K562 (cell line): Measurements from ENCODE around the gene TMEM273. TPM values are rescaled to one million over a fixed set of nuclear protein-coding genes. Genes with fewer than 3 reads are reported as not detected.

Experiments used
- ARHGAP35 ChIP-seq: fragments of 450-650 bp; IDR thresholded peaks from 2 replicates; pipeline ENCODE4 v1.6.1; 2018; ENCODE audit not compliant: partially characterized antibody
- CBX3 ChIP-seq, 2 experiments: IDR thresholded peaks; 1 replicate in 1 of 2; 2 replicates in 1 of 2; pipeline ENCODE4 v1.6.1; 2012; ENCODE audit warnings: inconsistent platforms in 2 of 2, low read length in 2 of 2, borderline replicate concordance in 1 of 2, control low read depth in 1 of 2
- CXXC5 ChIP-seq: fragments of 250-450 bp; sonication (Bioruptor Pico); IDR thresholded peaks from 2 replicates; pipeline ENCODE4 v1.8.0; 2022; ENCODE audit warnings: inconsistent platforms, mild to moderate bottlenecking, moderate library complexity
- MAFF ChIP-seq: IDR thresholded peaks from 2 replicates; pipeline ENCODE4 v1.6.1; 2012; ENCODE audit warnings: low read length, improper control_type of control experiment
- PHF21A ChIP-seq: fragments of 450-650 bp; IDR thresholded peaks from 2 replicates; pipeline ENCODE4 v1.6.1; 2017; ENCODE audit warnings: low read depth, borderline replicate concordance
- TCF7 ChIP-seq: sonication (generic); IDR thresholded peaks from 2 replicates; pipeline ENCODE4 v1.6.1; 2016; ENCODE audit warnings: antibody characterized with exemption, borderline replicate concordance
- TSC22D4 ChIP-seq: fragments of 450-650 bp; IDR thresholded peaks from 2 replicates; pipeline ENCODE4 v1.6.1; 2016; ENCODE audit warnings: missing genetic modification characterization, missing biosample characterization, control low read depth
- ZKSCAN8 ChIP-seq: fragments of 200-800 bp; sonication (Bioruptor generic); IDR thresholded peaks from 2 replicates; pipeline ENCODE4 v1.6.1; 2016; ENCODE audit warnings: missing genetic modification characterization, missing compliant biosample characterization
- ZNF197 ChIP-seq: fragments of 200-800 bp; sonication (Bioruptor generic); IDR thresholded peaks from 2 replicates; pipeline ENCODE4 v1.6.1; 2016; ENCODE audit warnings: low read depth, missing genetic modification characterization, missing compliant biosample characterization
- ZNF239 ChIP-seq: fragments of 250-450 bp; sonication (Bioruptor Pico); IDR thresholded peaks from 2 replicates; pipeline ENCODE4 v1.4.0; 2020; ENCODE audit warnings: mild to moderate bottlenecking
- ZNF3 ChIP-seq: fragments of 250-450 bp; sonication (Bioruptor Pico); IDR thresholded peaks from 2 replicates; pipeline ENCODE4 v1.5.0; 2021; ENCODE audit warnings: mild to moderate bottlenecking, moderate library complexity
- ZNF584 ChIP-seq: fragments of 200-800 bp; sonication (Bioruptor generic); IDR thresholded peaks from 2 replicates; pipeline ENCODE4 v1.6.1; 2016; ENCODE audit warnings: low read depth, mild to moderate bottlenecking, missing genetic modification characterization, missing compliant biosample characterization
- ZNF707 ChIP-seq: fragments of 250-450 bp; sonication (Bioruptor Pico); conservative IDR thresholded peaks from 2 replicates; pipeline ENCODE4 v1.8.0; 2022; ENCODE audit warnings: inconsistent platforms, mild to moderate bottlenecking, moderate library complexity
- polyA plus RNA-seq, 8 experiments: library from polyadenylated mRNA; depleted of rRNA in 4 of 8; stranded (reverse) in 5 of 8; unstranded in 3 of 8; fragments of >200 nt; fragmentation: Nextera tagmentation in 2 of 8; fragmentation: Illumina TruSeq in 1 of 8; extraction: Ambion mirVana in 2 of 8; extraction: Trizol in 1 of 8; gene quantifications; 2 replicates each; pipeline versions ENCODE4 v1.2.1 to v1.2.3, GENCODE V29; 2011 to 2014; ENCODE audit warnings: inconsistent platforms in 1 of 8, missing spikeins in 1 of 8
- total RNA-seq, 7 experiments: library from RNA; depleted of rRNA in 6 of 7; stranded (reverse); fragments of >200 nt in 6 of 7; fragmentation: Illumina TruSeq in 2 of 7; extraction: Trizol in 2 of 7; gene quantifications; 2 replicates each; pipeline versions ENCODE4 v1.2.1 to v1.2.3, GENCODE V29; 2011 to 2021; ENCODE audit warnings: low replicate concordance in 1 of 7
- TF ChIP-seq, protein P1 (sequence below), 3 experiments: fragments of 200-800 bp in 1 of 3; fragments of 250-450 bp in 1 of 3; fragments of 450-650 bp in 1 of 3; sonication (Bioruptor Pico) in 1 of 3; sonication (Bioruptor generic) in 1 of 3; formaldehyde crosslinking in 1 of 3; IDR thresholded peaks; 2 replicates each; pipeline versions ENCODE4 v1.6.1 to v1.8.0; 2016 to 2022; ENCODE audit warnings: mild to moderate bottlenecking in 2 of 3, missing genetic modification characterization in 2 of 3, missing compliant biosample characterization in 1 of 3, moderate library complexity in 1 of 3
- TF ChIP-seq, protein P2 (sequence below): sonication (generic); formaldehyde crosslinking; IDR thresholded peaks from 2 replicates; pipeline ENCODE4 v1.8.0; 2022; ENCODE audit warnings: mild to moderate bottlenecking, missing genetic modification reagents
- TF ChIP-seq, protein P3 (sequence below): fragments of 250-450 bp; sonication (Bioruptor Pico); IDR thresholded peaks from 2 replicates; pipeline ENCODE4 v1.8.0; 2021; ENCODE audit warnings: mild to moderate bottlenecking, moderate library complexity
- TF ChIP-seq, protein P4 (sequence below), 2 experiments: fragments of 450-650 bp; IDR thresholded peaks; 2 replicates each; pipeline ENCODE4 v1.6.1; 2016
- TF ChIP-seq, protein P5 (sequence below): fragments of 250-450 bp; sonication (Bioruptor Pico); IDR thresholded peaks from 2 replicates; pipeline ENCODE4 v1.8.0; 2022; ENCODE audit warnings: inconsistent platforms, mild to moderate bottlenecking, moderate library complexity, borderline replicate concordance

Gene TMEM273
- total and polyA plus RNA-seq, 9 of the 15 experiments (the other 6 are each of a cell fraction or from before 2014, with no cell fraction given) = 39.2 to 131 (median 95.6) TPM

DNA sequence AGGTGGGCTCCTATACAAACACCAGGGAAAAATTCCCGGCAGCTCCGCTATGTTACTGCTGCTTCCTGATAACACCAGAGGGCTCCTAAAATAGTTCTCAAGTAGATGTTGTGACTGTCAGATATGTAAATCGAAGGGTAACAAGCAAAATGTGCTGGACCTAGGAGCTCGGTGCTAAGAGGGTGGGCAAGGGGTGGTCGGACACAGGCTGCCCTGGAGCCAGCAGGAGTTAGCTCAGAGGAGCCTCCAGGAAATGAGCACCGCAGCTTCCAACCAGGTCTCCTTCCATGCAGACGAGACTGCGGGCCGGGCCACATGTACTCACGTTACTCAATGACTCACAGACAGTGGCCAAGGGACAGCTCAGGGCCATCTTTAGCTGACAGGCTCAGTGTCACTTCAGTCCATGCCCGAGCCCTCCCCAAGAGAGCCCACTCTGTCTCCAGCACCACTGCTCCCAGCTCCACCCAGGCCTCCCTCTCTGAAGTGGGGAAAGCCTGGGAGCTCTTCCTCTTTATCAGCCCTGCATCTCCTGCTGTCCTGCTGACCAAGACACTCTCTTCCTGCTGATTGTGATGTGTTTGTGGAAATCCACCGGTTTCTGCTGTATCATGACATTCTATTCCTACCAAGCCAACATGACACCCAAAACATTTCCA is 37.2 kb upstream of the TMEM273 start (continued):
- TF ChIP-seq, protein P1, sequence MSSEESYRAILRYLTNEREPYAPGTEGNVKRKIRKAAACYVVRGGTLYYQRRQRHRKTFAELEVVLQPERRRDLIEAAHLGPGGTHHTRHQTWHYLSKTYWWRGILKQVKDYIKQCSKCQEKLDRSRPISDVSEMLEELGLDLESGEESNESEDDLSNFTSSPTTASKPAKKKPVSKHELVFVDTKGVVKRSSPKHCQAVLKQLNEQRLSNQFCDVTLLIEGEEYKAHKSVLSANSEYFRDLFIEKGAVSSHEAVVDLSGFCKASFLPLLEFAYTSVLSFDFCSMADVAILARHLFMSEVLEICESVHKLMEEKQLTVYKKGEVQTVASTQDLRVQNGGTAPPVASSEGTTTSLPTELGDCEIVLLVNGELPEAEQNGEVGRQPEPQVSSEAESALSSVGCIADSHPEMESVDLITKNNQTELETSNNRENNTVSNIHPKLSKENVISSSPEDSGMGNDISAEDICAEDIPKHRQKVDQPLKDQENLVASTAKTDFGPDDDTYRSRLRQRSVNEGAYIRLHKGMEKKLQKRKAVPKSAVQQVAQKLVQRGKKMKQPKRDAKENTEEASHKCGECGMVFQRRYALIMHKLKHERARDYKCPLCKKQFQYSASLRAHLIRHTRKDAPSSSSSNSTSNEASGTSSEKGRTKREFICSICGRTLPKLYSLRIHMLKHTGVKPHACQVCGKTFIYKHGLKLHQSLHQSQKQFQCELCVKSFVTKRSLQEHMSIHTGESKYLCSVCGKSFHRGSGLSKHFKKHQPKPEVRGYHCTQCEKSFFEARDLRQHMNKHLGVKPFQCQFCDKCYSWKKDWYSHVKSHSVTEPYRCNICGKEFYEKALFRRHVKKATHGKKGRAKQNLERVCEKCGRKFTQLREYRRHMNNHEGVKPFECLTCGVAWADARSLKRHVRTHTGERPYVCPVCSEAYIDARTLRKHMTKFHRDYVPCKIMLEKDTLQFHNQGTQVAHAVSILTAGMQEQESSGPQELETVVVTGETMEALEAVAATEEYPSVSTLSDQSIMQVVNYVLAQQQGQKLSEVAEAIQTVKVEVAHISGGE (CRISPR knock-in tag; IDR thresholded peaks at IDR 0.05) = peak in 1 of 3 experiments; percentile 77; a peak in 2 of 6 replicates
- no peak for TF ChIP-seq PHF21A
- TF ChIP-seq ZNF239 (CRISPR knock-in tag) = no peak
- no peak for TF ChIP-seq TSC22D4 (tag)
- TF ChIP-seq ZNF3 = no peak
- TF ChIP-seq ZNF584 (CRISPR knock-in tag) = peak; percentile 80; the same call in 1 of the 2 replicates
- TF ChIP-seq, protein P2, sequence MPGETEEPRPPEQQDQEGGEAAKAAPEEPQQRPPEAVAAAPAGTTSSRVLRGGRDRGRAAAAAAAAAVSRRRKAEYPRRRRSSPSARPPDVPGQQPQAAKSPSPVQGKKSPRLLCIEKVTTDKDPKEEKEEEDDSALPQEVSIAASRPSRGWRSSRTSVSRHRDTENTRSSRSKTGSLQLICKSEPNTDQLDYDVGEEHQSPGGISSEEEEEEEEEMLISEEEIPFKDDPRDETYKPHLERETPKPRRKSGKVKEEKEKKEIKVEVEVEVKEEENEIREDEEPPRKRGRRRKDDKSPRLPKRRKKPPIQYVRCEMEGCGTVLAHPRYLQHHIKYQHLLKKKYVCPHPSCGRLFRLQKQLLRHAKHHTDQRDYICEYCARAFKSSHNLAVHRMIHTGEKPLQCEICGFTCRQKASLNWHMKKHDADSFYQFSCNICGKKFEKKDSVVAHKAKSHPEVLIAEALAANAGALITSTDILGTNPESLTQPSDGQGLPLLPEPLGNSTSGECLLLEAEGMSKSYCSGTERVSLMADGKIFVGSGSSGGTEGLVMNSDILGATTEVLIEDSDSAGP (CRISPR knock-in tag) = no peak
- no peak for TF ChIP-seq TCF7
- no peak for TF ChIP-seq ZNF197 (CRISPR knock-in tag)
- no peak for TF ChIP-seq ZKSCAN8 (CRISPR knock-in tag)
- no peak for TF ChIP-seq ARHGAP35
- TF ChIP-seq, protein P3, sequence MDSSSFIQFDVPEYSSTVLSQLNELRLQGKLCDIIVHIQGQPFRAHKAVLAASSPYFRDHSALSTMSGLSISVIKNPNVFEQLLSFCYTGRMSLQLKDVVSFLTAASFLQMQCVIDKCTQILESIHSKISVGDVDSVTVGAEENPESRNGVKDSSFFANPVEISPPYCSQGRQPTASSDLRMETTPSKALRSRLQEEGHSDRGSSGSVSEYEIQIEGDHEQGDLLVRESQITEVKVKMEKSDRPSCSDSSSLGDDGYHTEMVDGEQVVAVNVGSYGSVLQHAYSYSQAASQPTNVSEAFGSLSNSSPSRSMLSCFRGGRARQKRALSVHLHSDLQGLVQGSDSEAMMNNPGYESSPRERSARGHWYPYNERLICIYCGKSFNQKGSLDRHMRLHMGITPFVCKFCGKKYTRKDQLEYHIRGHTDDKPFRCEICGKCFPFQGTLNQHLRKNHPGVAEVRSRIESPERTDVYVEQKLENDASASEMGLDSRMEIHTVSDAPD (CRISPR knock-in tag) = no peak
- peak; percentile 58; the same call in 1 of the 2 replicates for TF ChIP-seq MAFF
- peak in 1 of 2 experiments; percentile 83; a peak in 1 of 3 replicates for TF ChIP-seq CBX3 (IDR thresholded peaks at IDR 0.05; ENCODE audit: borderline replicate concordance in 1 of 2, low read length in 2 of 2)
- TF ChIP-seq ZNF707 (CRISPR knock-in tag) = no peak
- TF ChIP-seq, protein P4, sequence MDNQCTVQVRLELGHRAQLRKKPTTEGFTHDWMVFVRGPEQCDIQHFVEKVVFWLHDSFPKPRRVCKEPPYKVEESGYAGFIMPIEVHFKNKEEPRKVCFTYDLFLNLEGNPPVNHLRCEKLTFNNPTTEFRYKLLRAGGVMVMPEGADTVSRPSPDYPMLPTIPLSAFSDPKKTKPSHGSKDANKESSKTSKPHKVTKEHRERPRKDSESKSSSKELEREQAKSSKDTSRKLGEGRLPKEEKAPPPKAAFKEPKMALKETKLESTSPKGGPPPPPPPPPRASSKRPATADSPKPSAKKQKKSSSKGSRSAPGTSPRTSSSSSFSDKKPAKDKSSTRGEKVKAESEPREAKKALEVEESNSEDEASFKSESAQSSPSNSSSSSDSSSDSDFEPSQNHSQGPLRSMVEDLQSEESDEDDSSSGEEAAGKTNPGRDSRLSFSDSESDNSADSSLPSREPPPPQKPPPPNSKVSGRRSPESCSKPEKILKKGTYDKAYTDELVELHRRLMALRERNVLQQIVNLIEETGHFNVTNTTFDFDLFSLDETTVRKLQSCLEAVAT (IDR thresholded peaks at IDR 0.05) = 0 out of 4 replicates have a peak, but pooled peaks of 1 of the 2 experiments have one; percentile 26
- TF ChIP-seq CXXC5 (CRISPR knock-in tag) = peak; percentile 79
- TF ChIP-seq, protein P5, sequence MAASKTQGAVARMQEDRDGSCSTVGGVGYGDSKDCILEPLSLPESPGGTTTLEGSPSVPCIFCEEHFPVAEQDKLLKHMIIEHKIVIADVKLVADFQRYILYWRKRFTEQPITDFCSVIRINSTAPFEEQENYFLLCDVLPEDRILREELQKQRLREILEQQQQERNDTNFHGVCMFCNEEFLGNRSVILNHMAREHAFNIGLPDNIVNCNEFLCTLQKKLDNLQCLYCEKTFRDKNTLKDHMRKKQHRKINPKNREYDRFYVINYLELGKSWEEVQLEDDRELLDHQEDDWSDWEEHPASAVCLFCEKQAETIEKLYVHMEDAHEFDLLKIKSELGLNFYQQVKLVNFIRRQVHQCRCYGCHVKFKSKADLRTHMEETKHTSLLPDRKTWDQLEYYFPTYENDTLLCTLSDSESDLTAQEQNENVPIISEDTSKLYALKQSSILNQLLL (CRISPR knock-in tag) = no peak
